Right forelimb (tissue), 1 donor: Measurements from ENCODE around the gene MEFV.
"Not testable (repeated sequence)": the region's sequence is repeated elsewhere in the genome, so short reads cannot be mapped to it uniquely, and the experiment has no call there.

Experiments
- DNase-seq: peaks from one replicate; pipeline ENCODE4 v3.0.0-alpha.2; 2018

The MEFV gene, protein sequence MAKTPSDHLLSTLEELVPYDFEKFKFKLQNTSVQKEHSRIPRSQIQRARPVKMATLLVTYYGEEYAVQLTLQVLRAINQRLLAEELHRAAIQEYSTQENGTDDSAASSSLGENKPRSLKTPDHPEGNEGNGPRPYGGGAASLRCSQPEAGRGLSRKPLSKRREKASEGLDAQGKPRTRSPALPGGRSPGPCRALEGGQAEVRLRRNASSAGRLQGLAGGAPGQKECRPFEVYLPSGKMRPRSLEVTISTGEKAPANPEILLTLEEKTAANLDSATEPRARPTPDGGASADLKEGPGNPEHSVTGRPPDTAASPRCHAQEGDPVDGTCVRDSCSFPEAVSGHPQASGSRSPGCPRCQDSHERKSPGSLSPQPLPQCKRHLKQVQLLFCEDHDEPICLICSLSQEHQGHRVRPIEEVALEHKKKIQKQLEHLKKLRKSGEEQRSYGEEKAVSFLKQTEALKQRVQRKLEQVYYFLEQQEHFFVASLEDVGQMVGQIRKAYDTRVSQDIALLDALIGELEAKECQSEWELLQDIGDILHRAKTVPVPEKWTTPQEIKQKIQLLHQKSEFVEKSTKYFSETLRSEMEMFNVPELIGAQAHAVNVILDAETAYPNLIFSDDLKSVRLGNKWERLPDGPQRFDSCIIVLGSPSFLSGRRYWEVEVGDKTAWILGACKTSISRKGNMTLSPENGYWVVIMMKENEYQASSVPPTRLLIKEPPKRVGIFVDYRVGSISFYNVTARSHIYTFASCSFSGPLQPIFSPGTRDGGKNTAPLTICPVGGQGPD

DNA sequence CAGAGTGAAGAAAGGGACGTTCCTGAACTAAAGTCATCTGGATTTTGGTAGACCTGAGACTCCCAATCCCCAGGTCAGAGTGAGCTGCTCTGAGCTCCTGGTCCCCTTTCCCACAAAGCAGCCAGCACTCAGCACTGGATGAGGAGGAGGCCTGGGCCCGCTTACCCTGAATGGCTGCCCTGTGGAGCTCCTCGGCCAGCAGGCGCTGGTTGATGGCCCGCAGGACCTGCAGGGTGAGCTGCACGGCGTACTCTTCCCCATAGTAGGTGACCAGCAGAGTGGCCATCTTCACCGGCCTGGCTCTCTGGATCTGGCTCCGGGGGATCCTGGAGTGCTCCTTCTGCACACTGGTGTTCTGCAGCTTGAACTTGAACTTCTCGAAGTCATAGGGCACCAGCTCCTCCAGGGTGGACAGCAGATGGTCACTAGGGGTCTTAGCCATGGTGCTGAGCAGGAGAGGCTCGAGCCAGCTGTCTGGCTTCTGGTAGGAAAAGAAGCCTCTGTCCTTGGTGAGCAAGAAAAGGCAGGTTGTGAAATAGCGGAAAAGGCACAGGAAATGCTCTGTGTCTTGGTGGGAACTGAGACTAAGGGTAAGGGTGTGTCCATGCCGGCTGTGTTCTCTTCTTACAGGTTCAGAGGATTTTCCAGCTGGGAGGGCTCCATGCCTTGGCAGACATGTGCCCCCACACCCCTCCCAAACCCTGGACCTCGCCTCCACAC is at the start of gene MEFV:
Gene MEFV (minus strand): TSS at position 488 of the 720 bp plus-strand sequence. CDS start 46 bp downstream, at position 442.
- DNase-seq: no peak

DNA sequence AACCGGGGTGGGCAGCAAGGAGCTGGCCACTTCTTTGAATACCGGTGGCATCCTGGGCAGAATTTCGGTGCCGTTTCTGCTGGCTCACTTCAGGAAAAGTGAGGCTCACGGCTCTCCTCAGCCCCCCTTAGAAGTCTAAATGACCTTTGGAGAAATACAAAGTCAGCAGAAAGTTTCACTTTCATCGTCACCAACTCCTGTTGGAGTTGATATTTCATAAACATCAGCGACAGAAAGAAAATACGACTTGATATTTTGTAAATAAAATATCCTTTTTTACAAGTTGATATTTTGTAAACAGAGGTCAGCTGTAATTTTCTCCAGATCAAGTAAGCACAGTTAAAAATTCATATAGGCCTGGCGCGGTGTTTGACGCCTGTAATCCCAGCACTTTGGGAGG is 49.6 kb upstream of the MEFV start:
- DNase-seq: no peak

DNA sequence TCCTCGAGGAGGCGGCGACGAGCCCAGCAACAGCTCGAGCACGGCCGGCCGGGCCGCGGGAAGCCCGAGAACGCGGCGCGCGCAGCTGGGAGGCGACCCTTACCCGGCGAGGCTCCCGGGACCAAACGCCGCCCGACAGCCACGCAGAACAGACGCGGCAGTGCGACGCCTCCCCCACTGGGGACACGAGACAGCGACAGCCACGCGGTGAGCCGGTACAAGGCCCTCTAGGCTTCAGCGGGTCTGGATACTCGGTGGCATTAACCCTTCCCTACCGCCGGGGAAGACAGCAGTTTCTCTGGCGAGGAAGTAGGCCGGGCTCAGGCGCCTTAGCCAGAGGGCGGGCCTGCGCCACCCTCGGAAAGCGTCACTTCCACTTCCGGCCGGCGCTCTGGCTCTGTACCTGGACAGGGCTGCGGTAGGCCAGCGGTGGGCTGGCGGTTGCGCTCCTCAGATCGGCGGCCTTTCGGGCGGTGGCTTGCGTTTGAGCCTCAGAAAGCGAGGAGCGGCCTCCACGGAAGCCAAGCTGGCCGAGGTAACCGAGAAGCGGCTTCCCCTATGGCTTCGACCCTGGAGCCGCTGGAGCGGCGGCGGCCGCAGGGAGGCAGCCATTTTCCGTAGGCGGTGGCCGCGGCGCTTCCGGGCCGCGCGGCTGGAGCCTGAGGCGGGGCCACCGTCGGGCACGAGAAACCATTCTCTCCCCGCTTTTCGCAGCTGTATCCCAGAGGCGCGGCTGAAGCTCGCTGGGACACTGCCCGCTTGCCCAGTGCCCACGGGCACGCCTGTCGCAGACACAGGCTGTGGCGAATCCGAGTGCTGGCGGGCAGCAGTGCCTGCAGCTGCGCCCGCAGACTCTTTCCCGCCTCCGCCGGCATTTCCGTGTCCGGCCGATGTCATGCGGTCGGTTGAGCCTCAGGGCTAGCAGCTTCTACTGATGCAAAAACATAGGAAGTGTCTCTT is 49.0 kb upstream of the MEFV start, which contains the start of the genes TIGD7 and ZNF75A:
Gene TIGD7 (minus strand): TSS at position 322 of the 960 bp plus-strand sequence. CDS start 4,816 bp downstream, outside the sequence.
Gene ZNF75A (plus strand): TSS at position 389 of the 960 bp plus-strand sequence. CDS start 2,932 bp downstream, outside the sequence.
- peak; percentile 91 for DNase-seq

DNA sequence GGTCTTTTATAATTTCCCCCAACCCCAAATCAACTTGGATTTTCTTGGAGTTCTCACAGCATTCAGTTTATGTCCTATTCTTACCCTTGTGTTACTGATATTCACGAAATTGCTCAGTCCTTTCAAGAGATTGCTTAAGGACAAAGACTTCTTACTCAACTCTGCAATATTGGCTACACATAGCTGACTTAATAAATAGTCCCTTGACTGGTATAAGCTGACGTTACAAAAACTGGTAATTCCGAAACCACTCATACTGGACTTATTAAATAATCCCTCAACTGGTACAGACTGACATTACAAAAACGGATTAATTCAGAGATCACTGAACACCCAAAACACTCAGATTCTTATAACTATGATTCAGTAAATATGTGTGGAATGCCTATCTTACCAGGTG is 47.9 kb upstream of the MEFV start:
- no peak for DNase-seq

DNA sequence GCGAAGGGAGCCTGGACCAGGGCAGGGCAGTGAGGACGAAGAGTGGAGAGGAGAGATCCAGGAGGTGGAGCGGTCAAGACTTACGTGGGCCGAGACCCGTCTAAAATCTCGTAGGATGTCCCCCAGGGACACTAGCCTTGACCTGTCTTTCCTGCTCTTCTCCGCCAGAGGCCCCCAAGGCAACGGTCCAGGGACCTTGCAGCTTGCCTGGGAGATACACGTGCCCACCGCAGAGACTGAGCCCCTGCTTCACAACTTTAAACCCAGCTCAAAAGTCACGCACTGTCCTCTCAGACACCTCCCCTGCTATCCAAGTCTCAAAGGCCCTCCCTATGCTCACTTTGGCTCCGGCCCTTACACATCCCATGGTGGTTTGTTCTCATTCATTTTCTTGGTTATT is 39.4 kb upstream of the MEFV start:
- no peak for DNase-seq

DNA sequence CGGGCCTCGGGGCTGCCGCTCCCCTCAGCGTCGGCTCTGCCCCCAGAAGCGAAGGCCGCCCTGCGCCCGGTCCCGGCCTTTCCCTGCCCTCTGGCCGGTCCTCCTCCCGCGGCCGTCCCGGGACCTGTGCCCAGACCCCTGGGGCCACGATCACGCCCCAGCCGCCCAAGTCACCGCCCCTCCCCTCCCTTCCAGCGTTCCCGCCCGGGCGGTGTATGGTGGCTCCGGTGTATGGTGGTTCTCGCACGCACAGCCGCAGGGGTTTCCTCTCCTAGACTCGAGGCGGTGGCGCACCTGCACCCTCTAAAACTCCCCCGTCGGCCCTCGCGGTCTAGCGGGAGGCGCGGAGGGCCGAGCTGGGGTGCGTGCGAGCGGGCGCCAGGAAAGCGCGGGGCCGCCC is 38.8 kb upstream of the MEFV start:
- DNase-seq: no peak

DNA sequence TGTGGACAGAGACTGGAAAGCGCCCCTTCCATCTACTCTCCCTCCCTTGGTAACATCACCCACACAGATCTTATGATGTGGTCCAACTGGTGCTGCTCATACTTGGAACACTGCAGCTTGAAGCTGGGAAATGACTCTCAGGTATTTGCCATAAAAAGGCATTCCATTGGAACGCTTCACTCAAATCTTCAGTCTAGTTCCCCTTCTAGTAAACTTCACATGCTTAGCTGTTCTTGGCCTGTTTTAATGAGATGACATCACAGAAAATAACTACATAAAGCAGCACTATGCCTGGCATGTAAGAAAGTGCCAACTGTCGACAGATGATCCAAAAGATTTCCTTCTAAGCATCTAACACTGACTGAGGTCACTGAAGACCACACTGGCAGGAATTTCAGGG is 36.2 kb upstream of the MEFV start:
- DNase-seq: no peak

DNA sequence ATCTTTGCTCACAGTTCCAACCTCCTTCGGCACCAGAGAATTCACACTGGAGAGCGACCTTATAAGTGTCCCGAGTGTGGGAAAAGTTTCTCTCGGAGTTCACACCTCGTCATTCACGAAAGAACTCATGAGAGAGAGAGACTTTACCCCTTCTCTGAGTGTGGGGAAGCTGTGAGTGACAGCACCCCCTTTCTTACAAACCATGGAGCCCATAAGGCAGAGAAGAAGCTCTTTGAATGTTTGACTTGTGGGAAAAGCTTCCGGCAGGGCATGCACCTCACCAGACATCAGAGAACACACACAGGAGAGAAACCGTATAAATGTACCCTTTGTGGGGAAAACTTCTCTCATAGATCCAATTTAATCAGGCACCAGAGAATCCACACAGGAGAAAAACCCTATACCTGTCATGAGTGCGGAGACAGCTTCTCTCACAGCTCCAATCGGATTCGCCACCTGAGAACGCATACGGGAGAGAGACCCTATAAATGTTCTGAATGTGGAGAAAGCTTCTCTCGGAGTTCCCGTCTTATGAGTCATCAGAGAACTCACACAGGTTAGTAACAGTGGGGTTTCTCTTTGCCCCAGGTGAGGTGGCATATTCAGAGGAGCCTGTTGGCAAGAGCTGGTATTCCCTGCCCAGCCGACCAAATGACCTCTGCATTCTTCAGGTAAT is 33.7 kb upstream of the MEFV start:
- no peak for DNase-seq

DNA sequence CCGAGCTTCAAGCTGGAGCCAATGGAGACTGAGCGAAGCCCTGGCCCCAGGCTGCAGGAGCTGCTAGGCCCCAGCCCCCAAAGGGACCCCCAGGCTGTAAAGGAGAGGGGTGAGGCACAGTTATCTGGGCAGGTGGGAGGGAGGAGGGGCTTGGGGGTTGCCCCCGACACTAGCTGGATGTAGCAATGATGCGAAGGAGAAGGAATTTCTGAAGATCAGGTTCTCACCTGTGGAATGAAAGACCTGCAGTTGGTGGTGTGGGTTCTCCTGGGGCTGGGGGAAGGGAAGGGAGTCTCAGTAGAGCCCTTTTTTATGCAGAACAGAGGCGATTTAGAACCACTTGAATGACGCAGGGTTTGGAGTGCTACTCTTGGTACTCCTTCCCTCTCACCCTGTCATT is 28.7 kb upstream of the MEFV start:
- DNase-seq: no peak

DNA sequence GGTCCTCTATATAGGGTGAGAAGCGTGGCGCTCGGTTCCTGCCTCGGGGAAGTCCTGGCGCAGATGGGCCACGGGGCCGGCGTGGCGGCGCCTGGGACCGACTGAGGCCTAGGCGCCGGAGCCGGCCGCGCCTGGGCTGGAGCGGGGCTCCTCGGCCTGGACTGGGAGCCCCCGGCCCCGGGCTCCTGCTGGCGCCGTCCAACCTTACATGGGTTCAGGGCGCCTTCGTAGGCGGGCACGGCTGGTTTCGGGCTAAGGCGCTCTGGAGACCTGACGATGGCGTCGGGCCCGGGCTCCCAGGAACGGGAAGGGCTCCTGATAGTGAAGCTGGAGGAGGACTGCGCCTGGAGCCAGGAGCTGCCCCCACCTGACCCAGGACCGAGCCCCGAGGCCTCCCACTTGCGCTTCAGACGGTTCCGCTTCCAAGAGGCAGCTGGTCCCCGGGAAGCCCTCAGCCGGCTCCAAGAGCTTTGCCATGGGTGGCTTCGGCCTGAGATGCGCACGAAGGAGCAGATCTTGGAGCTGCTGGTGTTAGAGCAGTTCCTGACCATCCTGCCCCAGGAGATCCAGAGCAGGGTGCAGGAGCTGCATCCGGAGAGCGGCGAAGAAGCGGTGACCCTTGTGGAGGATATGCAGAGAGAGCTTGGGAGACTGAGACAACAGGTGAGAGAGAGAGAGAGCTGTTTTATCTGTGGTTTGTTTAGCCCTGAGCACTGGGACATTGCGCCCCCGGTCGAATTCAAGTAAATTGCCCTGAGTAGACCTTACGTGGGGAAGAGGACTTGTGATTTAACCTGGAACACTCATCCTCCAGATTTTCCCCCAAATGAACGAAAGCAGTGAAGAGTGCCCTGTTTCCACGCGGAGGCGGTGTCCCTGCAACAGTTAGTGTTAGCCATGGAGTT is 27.4 kb upstream of the MEFV start:
- no peak for DNase-seq

DNA sequence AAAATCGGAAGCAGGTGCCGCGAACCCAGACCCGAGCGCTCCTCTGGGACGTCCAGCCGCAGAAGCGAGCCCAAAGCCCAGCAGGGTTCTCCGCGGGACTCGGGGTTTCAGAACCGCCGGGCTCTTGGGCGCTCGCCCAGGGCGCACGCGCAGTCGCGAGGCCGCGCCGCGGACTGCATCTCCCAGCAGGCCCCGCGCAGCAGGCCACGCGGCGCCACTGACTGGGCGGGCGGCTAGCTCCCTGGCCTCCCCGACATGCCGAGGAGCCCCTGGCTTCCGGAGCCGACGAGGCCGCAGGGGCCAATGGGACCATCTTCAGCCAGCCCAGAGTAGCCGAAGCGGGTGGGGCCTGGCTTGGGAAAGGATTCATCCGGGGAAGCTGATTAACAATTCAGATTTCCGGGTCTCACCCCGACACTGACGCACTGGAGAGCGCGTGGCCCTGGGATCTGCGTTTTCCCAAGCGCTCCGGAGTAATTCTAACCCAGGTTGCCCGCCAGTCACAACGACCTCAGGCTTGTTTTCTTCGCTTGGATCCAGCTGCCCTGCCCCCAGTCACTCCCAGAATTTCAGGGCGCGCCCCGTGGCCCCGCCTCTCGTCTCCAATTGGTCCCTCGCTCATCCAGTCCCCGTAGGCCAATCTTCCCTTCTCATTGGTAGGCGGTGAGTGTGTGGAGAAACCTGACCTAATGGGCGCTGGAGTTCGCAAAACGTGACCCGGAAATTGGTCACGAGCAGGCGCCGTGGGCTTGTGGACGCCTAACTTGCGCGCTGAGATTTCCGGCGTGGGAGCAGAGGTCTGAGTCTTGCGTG is 26.5 kb upstream of the MEFV start, which contains the start of gene ZNF263:
Gene ZNF263 (plus strand): TSS at position 762 of the 813 bp plus-strand sequence. CDS start 328 bp downstream, outside the sequence.
- DNase-seq: peak; percentile 97

DNA sequence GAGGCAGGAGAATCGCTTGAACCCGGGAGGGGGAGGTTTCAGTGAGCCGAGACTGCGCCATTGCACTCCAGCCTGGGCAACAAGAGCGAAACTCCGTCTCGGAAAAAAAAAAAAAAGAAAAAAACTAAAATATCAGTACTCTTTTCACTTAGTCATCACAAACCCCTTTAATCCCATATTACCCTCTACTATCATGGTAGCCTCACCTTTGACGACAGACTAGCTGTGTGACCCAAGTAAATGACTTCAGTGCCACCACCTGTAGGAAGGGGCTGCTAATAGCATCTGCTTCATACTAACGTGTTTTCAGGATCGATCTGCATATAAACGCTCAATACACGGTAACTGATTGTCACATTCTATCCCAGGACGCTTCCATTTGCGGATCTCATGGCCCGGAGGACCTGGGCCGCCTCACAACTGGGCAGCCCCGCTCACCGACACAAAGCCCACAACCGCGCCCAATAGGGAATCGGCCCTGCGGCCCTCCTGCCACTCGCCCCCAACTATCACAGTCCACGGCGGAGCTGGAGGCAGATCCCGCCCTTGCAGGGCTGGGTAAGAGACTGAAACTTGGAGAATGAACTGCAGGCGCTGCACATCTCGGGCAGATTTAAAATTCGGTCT is 25.8 kb upstream of the MEFV start:
- no peak for DNase-seq

DNA sequence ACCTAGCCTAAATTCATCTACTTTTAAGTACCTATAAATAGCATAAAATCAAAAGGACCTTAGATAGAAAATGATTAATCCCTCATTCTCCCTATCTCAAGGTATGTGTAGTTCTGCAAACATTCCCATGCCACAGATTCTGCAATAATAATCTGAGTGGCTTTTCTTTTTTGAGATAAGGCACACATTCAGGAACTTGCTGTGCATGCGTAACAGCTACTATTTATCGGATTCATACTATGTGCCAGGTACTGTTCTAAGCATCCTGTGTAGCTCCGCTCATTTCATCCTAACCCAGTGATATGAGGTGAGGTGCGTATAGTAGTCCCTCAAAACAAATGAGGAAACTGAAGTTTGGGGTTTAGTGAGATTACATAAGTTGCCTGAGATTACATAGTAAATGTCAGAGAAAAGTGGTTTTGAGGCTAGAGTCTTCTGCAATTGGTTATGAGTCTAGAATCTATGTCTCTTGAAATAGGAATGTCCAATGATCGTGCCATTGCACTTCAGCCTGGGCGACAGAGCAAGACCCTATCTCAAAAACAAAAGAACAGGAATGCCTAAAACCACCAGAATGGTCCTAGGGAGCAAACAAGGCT is 24.9 kb upstream of the MEFV start:
- DNase-seq: no peak

DNA sequence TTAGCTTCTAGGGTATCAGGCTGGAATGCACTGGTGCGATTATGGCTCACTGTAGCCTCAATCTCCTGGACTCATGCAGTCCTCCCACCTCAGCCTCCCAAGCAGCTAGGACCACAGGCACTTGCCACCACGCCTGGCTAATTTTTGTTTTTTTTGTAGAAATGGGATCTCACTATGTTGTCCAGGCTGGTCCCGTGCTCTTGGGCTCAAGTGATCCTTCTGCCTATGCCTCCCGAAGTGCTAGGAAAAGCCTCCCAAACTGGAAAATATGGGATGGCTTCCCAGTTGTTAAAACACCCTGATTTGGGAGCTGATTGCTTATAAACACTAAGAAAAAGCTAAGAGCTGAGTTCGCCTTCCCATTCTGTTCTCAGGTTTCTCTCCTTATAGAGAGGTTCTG is 20.2 kb upstream of the MEFV start:
- DNase-seq: no peak

DNA sequence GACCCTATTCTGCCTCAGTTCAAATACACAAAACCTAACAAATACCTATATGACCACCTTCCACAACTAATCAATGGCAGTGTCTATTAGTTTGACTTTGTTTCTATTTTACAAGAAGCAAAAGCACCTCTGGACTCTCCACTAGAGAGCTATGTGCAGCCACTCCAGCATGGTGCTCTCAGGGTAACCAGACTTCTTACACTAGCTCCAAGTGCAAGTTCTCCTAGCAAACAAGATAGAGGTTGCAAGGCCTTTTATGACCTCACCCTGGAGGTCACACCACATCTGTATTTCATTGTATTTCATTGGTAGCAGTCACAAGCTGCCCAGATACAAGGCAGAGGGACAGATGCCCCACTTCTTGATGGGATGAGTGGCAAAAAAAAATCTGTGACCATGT is 18.5 kb upstream of the MEFV start:
- no peak for DNase-seq

DNA sequence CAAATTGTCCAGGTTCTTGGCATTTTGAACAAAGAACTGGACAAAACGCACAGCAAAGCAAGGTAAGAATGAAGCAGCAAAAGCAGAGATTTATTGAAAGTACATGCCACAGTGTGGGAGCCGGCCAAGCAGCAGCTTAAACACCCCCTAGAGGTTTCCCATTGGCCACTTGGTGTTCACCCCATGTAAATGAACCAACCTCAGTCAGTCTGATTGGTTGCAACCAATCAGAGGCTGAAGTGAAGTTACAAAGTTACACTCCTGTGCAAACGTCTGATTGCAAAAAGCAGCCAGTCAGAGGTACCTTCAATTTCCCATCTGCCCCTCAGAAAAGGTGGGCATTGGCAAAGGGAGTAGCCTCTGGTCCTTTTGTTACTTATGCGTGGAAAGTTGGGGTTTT is 18.1 kb upstream of the MEFV start:
- no peak for DNase-seq

DNA sequence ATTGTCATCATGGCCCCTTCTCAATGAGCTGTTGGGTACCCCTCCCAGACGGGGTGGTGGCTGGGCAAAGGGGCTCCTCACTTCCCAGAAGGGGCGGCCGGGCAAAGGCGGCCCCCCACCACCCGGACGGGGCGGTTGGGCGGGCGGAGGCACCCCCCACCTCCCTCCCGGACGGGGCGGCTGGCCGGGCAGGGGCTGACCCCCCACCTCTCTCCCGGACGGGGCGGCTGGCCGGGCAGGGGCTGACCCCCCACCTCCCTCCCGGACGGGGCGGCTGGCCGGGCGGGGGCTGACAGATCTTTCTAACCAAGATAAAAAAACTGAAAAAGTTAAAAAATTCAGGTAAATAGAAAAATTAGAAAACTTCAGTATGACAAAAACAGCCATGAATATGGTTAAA is 14.8 kb upstream of the MEFV start:
- not testable (repeated sequence) for DNase-seq

DNA sequence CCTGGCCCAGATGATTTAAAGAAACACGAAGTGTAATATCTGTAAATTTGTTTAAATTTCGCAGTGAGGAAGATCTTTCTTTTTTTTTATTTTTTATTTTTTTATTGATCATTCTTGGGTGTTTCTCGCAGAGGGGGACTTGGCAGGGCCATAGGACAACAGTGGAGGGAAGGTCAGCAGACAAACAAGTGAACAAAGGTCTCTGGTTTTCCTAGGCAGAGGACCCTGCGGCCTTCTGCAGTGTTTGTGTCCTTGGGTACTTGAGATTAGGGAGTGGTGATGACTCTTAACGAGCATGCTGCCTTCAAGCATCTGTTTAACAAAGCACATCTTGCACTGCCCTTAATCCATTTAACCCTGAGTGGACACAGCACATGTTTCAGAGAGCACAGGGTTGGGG is 14.3 kb upstream of the MEFV start:
- not testable (repeated sequence) for DNase-seq
